ENCODE measurements around the gene UTP18.
"Not testable (repeated sequence)": the region's sequence is repeated elsewhere in the genome, so short reads cannot be mapped to it uniquely, and the experiment has no call there.

The UTP18 gene

DNA sequence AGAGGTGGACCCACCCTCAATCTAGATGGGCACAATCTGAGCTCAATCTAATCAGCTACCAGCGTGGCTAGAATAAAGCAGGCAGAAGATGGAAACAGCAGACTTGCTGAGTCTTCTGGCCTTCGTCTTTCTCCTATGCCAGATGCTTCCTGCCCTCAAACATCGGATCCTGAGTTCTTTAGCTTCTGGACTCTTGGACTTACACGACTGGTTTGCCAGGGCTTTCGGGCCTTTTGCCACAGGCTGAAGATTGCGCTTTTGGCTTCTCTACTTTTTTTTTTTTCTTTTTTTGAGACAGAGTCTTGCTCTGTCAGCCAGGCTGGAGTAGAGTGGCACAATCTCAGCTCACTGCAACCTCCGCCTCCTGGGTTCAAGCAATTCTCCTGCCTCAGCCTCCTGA is 65.1 kb downstream of the UTP18 start:
- Histone ChIP-seq H3K4me3 (no peak overlapping the region), H3K27me3 (no peaks in the 10 kb centered on the region)
- DNase-seq = no peak

DNA sequence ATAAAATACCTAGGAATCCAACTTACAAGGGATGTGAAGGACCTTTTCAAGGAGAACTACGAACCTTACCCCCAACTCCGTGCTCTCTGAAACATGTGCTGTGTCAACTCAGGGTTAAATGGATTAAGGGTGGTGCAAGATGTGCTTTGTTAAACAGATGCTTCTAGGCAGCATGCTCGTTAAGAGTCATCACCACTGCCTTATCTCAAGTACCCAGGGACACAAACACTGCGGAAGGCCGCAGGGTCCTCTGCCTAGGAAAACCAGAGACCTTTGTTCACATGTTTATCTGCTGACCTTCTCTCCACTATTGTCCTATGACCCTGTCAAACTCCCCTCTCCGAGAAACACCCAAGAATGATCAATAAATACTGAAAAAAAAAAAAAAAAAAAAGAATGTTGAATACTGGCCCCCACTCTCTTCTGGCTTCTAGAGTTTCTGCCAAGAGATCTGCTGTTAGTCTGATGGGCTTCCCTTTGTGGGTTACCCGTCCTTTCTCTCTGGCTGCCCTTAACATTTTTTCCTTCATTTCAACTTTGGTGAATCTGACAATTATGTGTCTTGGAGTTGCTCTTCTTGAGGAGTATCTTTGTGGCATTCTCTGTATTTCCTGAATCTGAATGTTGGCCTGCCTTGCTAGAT is 70.6 kb downstream of the UTP18 start:
- not testable (repeated sequence) for H3K4me3 ChIP-seq, H3K9me3 ChIP-seq, H3K27me3 ChIP-seq

More for the DNA sequence above, 65.1 kb downstream of the UTP18 start:
- no peaks in the 10 kb centered on the region for H3K9me3 ChIP-seq
- TF ChIP-seq, protein P1, sequence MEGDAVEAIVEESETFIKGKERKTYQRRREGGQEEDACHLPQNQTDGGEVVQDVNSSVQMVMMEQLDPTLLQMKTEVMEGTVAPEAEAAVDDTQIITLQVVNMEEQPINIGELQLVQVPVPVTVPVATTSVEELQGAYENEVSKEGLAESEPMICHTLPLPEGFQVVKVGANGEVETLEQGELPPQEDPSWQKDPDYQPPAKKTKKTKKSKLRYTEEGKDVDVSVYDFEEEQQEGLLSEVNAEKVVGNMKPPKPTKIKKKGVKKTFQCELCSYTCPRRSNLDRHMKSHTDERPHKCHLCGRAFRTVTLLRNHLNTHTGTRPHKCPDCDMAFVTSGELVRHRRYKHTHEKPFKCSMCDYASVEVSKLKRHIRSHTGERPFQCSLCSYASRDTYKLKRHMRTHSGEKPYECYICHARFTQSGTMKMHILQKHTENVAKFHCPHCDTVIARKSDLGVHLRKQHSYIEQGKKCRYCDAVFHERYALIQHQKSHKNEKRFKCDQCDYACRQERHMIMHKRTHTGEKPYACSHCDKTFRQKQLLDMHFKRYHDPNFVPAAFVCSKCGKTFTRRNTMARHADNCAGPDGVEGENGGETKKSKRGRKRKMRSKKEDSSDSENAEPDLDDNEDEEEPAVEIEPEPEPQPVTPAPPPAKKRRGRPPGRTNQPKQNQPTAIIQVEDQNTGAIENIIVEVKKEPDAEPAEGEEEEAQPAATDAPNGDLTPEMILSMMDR (IDR thresholded peaks at IDR 0.05) = no peak
- no peaks in the 10 kb centered on the region for H3K36me3 ChIP-seq
- intact Hi-C loops (cut with DNase I; ENCODE audit: low total_unique reads) = no loop called here
- H3K4me1 ChIP-seq = no peaks in the 10 kb centered on the region
- H3K27ac ChIP-seq = no peak overlapping the region

DNA sequence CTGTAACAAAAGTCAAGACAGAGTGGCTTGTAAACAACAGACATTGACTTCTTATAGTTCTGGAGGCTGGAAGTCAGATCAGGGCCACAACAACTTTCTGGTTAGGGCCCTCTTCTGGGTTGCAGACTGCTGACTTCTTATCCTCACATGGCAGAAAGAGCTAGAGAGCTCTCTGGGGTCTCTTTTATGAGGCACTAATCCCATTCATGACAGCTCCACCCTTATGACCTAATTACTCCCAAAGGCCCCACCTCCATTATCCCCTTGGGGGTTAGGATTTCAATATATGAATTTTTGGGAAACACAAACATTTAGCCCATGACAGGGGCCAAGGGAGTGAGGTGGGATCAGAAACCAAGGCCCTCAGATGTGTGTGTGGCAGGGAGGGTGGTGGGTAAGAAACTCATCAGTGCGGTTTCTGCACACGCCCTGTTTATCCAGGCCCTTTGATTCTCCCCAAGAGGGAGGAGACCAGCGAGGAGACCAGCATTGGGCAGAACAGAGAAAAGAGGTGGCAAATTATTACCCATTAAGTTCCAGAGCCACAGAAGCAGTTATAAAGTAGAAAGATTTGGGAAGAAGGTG is 74.8 kb downstream of the UTP18 start:
- DNase-seq = no peak
- intact Hi-C loops (cut with DNase I; ENCODE audit: low total_unique reads) = no loop called here
- no peak overlapping the region for H3K27ac ChIP-seq

More for the DNA sequence above, 70.6 kb downstream of the UTP18 start:
- H3K36me3 ChIP-seq; H3K4me1 ChIP-seq; DNase-seq; H3K27ac ChIP-seq; intact Hi-C loops (cut with DNase I; ENCODE audit: low total_unique reads): not testable (repeated sequence)

DNA sequence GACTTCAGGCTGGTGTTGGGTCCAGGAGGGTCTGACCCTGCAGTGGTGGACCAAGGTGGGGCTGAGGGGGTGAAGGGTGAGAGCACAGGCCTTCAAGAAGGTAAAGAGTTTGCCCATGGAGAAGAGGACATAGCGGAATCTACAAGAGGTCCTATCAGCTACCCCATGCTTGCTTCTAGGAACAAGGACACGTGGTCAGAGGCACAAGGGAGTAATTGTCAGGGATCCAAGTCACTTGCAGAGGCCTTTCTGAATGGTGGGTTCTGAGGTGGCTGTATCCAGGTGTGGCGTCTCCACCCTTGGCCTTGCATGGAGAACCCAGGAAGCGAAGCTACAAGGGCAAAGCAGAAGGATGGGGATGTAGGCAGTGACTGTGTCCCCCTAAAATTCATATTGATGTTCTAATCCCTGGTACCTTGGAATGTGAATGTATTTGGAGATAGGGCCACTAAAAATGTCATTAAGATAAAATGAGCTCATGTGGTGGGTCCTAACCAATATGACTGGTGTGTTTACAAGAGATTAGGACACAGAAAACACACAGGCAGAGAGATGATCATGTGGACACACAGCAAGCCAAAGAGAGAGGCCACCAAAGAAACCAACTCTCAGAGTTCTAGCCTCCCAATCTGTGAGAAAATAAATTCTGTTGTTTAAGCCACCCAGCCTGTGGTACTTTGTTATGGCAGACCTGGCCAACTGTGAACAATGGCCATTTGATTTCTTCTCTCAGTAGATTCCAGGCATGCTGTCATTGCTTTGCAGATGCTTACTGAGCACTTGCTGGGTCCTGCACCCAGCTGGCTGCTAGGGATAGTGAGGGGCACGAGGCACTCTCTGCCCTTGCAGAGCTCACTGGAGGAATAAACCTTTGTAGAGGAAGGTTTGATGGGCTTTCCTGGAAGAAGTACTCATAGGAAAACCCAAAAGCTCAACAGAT is 75.8 kb downstream of the UTP18 start:
- no peak for DNase-seq
- TF ChIP-seq, protein P1 (IDR thresholded peaks at IDR 0.05) = no peak
- intact Hi-C loops (cut with DNase I; ENCODE audit: low total_unique reads) = no loop called here
- no peaks in the 10 kb centered on the region for H3K36me3 ChIP-seq
- no peaks in the 10 kb centered on the region for H3K9me3 ChIP-seq
- no peak overlapping the region for H3K4me3 ChIP-seq
- no peaks in the 10 kb centered on the region for H3K4me1 ChIP-seq
- H3K27me3 ChIP-seq = peaks cover 0 to 4% of the 10 kb centered on the region in 2 donors
- no peak overlapping the region for H3K27ac ChIP-seq

More for the DNA sequence above, 74.8 kb downstream of the UTP18 start:
- H3K36me3 ChIP-seq = no peaks in the 10 kb centered on the region
- H3K4me3 ChIP-seq = no peak overlapping the region
- H3K27me3 ChIP-seq = peaks cover 0 to 4% of the 10 kb centered on the region in 2 donors
- H3K9me3 ChIP-seq = no peaks in the 10 kb centered on the region
- TF ChIP-seq, protein P1 (IDR thresholded peaks at IDR 0.05) = no peak
- H3K4me1 ChIP-seq = no peaks in the 10 kb centered on the region

DNA sequence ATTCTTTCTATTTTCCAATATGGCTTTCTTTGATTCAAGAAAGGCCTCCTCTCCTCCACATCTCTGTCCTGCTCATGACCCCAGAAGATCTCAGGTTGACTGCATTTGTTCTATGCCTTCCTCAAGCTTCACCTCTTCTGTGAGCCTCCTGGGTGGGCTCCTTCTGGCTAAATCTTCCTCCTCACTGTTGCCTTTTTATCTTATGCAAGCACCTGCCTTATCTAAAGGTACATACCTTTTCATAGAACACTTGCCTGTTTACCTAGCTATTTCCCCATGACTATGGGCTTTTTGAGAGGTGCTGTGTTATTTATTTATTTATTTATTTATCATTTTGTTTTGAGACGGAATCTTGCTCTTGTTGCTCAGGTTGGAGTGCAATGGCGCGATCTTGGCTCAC is 81.1 kb downstream of the UTP18 start:
- no peak for DNase-seq
- no peak overlapping the region for H3K4me3 ChIP-seq
- H3K4me1 ChIP-seq = no peaks in the 10 kb centered on the region
- intact Hi-C loops (cut with DNase I; ENCODE audit: low total_unique reads) = no loop called here
- H3K27ac ChIP-seq = no peak overlapping the region
- peaks cover 0 to 3% of the 10 kb centered on the region in 2 donors for H3K27me3 ChIP-seq
- H3K36me3 ChIP-seq = no peaks in the 10 kb centered on the region
- no peaks in the 10 kb centered on the region for H3K9me3 ChIP-seq
- TF ChIP-seq, protein P1 (IDR thresholded peaks at IDR 0.05) = no peak

DNA sequence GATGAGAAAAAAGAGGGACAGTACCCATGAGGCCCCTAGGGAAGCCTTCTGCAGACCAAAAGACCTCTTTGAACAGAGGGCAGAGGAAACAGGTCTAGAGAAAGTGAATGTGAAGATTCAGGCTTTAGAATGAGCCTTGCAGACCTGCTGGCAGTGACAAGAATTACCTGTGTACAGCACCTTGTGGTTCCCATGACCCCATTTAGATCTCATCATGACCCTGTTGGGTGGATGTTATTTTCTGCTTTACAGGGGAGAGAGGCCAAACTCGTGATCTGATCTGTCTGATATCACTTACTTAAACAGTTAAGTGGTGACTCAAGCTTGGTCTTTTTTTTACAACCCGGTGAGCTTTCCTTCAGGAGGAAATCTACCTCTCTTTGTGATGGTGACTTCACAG is 81.9 kb downstream of the UTP18 start:
- H3K4me1 ChIP-seq = no peaks in the 10 kb centered on the region
- no peak overlapping the region for H3K4me3 ChIP-seq
- TF ChIP-seq, protein P1 (IDR thresholded peaks at IDR 0.05) = no peak
- H3K36me3 ChIP-seq = no peaks in the 10 kb centered on the region
- no peak overlapping the region for H3K27ac ChIP-seq
- intact Hi-C loops (cut with DNase I; ENCODE audit: low total_unique reads) = no loop called here
- DNase-seq = no peak
- H3K27me3 ChIP-seq = peaks cover 0 to 3% of the 10 kb centered on the region in 2 donors
- no peaks in the 10 kb centered on the region for H3K9me3 ChIP-seq
